ENCODE measurements around the gene RABGAP1L.

The RABGAP1L gene

DNA sequence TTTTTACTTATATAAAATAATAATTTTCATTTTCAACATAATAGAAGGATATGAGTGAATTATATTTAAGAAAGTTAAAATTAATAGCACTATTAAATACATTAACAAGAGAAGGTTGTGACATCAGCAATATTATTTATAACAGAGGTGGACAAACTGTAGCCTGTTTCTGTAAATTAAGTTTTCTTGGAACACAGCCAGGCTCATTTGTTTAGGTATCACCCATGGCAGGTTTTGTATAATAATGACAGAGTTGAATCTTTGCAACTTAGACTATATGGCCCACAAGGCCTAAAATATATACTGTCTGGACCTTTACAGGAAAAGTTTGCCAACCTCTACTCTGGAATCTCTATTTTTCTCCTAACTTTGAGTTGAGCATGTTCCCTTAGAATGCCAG lies 797.7 kb downstream of the RABGAP1L start:
- TF ChIP-seq, protein P1, sequence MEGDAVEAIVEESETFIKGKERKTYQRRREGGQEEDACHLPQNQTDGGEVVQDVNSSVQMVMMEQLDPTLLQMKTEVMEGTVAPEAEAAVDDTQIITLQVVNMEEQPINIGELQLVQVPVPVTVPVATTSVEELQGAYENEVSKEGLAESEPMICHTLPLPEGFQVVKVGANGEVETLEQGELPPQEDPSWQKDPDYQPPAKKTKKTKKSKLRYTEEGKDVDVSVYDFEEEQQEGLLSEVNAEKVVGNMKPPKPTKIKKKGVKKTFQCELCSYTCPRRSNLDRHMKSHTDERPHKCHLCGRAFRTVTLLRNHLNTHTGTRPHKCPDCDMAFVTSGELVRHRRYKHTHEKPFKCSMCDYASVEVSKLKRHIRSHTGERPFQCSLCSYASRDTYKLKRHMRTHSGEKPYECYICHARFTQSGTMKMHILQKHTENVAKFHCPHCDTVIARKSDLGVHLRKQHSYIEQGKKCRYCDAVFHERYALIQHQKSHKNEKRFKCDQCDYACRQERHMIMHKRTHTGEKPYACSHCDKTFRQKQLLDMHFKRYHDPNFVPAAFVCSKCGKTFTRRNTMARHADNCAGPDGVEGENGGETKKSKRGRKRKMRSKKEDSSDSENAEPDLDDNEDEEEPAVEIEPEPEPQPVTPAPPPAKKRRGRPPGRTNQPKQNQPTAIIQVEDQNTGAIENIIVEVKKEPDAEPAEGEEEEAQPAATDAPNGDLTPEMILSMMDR (IDR thresholded peaks at IDR 0.05; ENCODE audit: insufficient read depth, low read length, poor library complexity, severe bottlenecking): no peak
- DNase-seq (ENCODE audit: extremely low read depth, insufficient read length): no peak
- no peaks in the 10 kb centered on the region for H3K27me3 ChIP-seq (replicated peaks; ENCODE audit: control insufficient read depth, insufficient read depth, low read length)
- no peak overlapping the region for H3K4me3 ChIP-seq (replicated peaks; ENCODE audit: low read depth, low read length)
- no peaks in the 10 kb centered on the region; the same call in none of the 2 replicates for H3K36me3 ChIP-seq (ENCODE audit: control insufficient read depth, insufficient read depth, low read length)

DNA sequence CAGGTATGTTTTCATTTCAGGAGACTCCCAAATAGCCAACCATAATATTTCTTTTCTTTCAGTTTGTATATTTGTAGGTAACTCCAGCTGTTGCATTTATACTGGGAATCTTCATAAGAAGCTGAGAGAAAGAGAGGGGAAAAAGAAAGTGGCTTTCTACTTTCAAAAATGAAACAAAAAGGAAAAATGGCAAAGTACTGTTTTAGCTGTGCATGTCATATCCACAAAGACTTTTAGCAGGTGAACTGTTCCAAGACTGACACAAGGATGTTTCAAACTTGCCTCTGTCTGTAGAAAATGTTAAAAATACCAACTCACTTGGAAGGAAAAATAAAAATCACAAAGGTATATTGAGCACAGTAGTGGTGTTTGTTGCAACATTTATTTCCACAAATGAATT lies 798.5 kb downstream of the RABGAP1L start:
- TF ChIP-seq, protein P1 (IDR thresholded peaks at IDR 0.05; ENCODE audit: insufficient read depth, low read length, poor library complexity, severe bottlenecking): no peak
- DNase-seq (ENCODE audit: extremely low read depth, insufficient read length): no peak
- Histone ChIP-seq H3K4me3 (replicated peaks; ENCODE audit: low read depth, low read length) (no peak overlapping the region), H3K36me3 (ENCODE audit: control insufficient read depth, insufficient read depth, low read length) (no peaks in the 10 kb centered on the region; the same call in none of the 2 replicates), H3K27me3 (replicated peaks; ENCODE audit: control insufficient read depth, insufficient read depth, low read length) (no peaks in the 10 kb centered on the region)

DNA sequence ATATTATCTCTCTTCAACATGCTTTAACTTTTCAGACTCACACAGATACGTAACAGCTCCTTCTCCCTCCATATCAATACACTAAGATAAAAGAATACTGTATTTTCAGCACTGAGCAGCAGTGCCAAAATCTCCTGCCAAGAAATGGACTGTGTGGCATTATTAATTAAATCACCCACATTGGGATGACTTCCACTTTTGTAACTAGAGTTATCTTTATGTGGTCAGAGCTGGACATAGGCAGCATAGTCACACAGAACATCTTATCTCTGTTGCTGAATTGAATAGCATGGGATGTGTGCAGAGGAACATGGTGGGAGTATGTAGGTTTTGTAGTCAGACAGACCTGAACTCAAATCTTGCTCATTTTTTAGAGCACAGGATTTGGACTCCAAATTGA lies 799.1 kb downstream of the RABGAP1L start:
- TF ChIP-seq, protein P1 (IDR thresholded peaks at IDR 0.05; ENCODE audit: insufficient read depth, low read length, poor library complexity, severe bottlenecking): no peak
- DNase-seq (ENCODE audit: extremely low read depth, insufficient read length): no peak
- Histone ChIP-seq H3K4me3 (replicated peaks; ENCODE audit: low read depth, low read length) (no peak overlapping the region), H3K27me3 (replicated peaks; ENCODE audit: control insufficient read depth, insufficient read depth, low read length) (no peaks in the 10 kb centered on the region), H3K36me3 (ENCODE audit: control insufficient read depth, insufficient read depth, low read length) (no peaks in the 10 kb centered on the region; the same call in none of the 2 replicates)

DNA sequence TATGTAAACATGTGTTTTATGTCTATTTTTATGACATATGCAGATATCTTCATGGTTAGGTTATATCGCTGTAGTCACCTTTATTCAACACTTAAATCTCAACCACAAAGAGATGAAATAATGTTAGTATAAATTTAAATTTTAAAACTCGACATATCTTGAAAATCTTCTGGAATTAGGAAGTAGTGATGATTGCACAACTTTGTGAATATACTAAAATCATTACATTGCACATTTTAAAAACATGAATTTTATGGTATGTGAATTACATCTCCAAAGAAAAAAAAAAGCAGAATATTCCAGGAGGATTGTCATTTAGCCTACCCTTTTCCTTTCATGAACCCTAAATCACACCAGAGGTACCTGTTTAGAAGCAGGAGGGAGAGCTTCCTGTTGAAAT lies 801.0 kb downstream of the RABGAP1L start:
- no peak for DNase-seq (ENCODE audit: extremely low read depth, insufficient read length)

DNA sequence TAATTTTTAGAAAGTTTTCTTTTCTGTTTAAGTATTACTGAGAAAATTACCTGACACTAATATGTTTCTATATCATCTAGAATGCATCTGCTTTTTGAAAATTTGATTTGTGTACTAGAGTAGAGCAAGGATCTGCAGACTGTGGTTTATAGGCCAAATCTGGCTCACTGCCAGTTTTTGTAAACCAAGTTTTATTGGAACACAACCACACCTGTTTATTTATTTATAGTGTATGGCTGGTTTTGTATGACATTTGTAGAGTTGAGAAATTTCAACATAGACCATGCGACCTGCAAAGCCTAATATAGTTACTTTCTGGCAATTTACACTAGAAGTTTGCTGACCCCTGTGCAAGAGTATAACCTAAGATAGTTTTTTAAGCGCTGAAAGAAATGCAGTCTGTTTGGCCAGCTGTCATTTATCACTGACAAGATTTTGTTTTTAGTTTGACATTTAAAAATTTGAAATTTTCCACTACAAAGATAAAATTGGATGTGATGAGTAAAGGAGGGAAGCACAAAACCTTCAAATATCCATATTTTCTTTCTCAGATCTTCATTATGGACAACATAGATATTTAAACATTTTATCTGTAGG lies 804.3 kb downstream of the RABGAP1L start:
- TF ChIP-seq, protein P1 (IDR thresholded peaks at IDR 0.05; ENCODE audit: insufficient read depth, low read length, poor library complexity, severe bottlenecking): no peak
- H3K4me3 ChIP-seq (replicated peaks; ENCODE audit: low read depth, low read length): no peak overlapping the region
- no peak for DNase-seq (ENCODE audit: extremely low read depth, insufficient read length)
- H3K27me3 ChIP-seq (replicated peaks; ENCODE audit: control insufficient read depth, insufficient read depth, low read length): no peaks in the 10 kb centered on the region
- H3K36me3 ChIP-seq (ENCODE audit: control insufficient read depth, insufficient read depth, low read length): no peaks in the 10 kb centered on the region; the same call in none of the 2 replicates

More for the DNA sequence above, 801.0 kb downstream of the RABGAP1L start:
- no peak overlapping the region for H3K4me3 ChIP-seq (replicated peaks; ENCODE audit: low read depth, low read length)
- H3K36me3 ChIP-seq (ENCODE audit: control insufficient read depth, insufficient read depth, low read length): no peaks in the 10 kb centered on the region; the same call in none of the 2 replicates
- TF ChIP-seq, protein P1 (IDR thresholded peaks at IDR 0.05; ENCODE audit: insufficient read depth, low read length, poor library complexity, severe bottlenecking): no peak
- no peaks in the 10 kb centered on the region for H3K27me3 ChIP-seq (replicated peaks; ENCODE audit: control insufficient read depth, insufficient read depth, low read length)

All from GM06990 (cell line).